MG63 (cell line): ENCODE data around the gene EIF6. TPM values are rescaled to one million over a fixed set of nuclear protein-coding genes. Genes with fewer than 3 reads are reported as not detected.
A peak's percentile ranks its signal among the peaks of the same experiment; 100 is the strongest.

Source experiments
- DNase-seq: peaks from one replicate; pipeline ENCODE4 v3.0.0-alpha.2; 2020
- H3K27me3 ChIP-seq: fragments of 250-450 bp; sonication (Bioruptor Pico); 2 replicates; pipeline ENCODE4 v1.5.1; 2020; ENCODE audit warnings: mild to moderate bottlenecking, moderate library complexity
- H3K36me3 ChIP-seq: fragments of 250-450 bp; sonication (Bioruptor Pico); 2 replicates; pipeline ENCODE4 v1.5.1; 2020; ENCODE audit warnings: mild to moderate bottlenecking, moderate library complexity
- H3K4me3 ChIP-seq: fragments of 250-450 bp; sonication (Bioruptor Pico); 2 replicates; pipeline ENCODE4 v1.5.1; 2020; ENCODE audit warnings: mild to moderate bottlenecking, moderate library complexity
- H3K9me3 ChIP-seq: fragments of 250-450 bp; sonication (Bioruptor Pico); 2 replicates; pipeline ENCODE4 v1.5.1; 2020; ENCODE audit warnings: mild to moderate bottlenecking, moderate library complexity
- total RNA-seq: library from RNA; depleted of rRNA; stranded (reverse); fragments of >200 nt; shearing (Covaris generic); gene quantifications from 2 replicates; pipeline ENCODE4 v1.2.3, GENCODE V29; 2014; ENCODE audit warnings: low replicate concordance

The EIF6 gene
- total RNA-seq, 1 experiment from 2014 or later, result 491 TPM

DNA sequence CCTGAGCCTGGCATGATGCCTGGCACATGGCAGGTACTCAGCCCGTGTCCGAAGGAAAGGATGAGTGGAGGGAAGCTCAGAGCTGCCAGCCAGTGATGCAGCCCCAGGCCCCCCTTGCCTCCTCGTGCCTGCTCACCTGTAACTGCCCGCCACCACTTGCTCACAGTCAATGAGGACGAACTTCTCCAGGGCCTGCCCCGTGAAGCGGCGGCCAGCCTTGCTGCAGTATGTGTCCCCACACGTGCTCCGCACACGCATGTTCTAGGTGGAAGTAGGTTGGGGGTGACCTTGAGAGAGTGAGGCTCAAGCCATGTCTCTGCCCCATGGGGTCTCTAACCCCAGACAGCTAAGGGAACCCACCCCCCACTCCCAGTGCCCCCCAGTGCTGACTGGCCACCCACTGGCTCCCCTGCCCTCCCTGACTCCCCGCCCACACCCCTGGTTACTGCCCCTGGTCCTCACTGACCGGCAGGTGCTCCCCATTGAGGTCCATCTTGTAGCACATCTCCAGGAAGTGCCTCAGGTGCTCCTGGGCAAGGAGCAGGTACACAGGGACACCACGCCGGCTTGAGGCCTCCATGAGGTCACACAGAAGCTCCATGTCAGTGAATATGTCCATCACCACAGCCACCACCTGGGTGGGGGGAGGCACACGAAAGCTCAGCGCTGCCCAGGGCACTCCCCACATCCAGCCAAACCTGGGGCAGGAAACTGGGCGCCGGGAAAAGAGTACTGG is 3.9 kb upstream of the EIF6 start:
- no peak for DNase-seq
- Histone ChIP-seq H3K27me3 (no peaks in the 10 kb centered on the region), H3K9me3 (no peaks in the 10 kb centered on the region), H3K4me3 (no peak overlapping the region), H3K36me3 (peaks cover 10% of the 10 kb centered on the region)

DNA sequence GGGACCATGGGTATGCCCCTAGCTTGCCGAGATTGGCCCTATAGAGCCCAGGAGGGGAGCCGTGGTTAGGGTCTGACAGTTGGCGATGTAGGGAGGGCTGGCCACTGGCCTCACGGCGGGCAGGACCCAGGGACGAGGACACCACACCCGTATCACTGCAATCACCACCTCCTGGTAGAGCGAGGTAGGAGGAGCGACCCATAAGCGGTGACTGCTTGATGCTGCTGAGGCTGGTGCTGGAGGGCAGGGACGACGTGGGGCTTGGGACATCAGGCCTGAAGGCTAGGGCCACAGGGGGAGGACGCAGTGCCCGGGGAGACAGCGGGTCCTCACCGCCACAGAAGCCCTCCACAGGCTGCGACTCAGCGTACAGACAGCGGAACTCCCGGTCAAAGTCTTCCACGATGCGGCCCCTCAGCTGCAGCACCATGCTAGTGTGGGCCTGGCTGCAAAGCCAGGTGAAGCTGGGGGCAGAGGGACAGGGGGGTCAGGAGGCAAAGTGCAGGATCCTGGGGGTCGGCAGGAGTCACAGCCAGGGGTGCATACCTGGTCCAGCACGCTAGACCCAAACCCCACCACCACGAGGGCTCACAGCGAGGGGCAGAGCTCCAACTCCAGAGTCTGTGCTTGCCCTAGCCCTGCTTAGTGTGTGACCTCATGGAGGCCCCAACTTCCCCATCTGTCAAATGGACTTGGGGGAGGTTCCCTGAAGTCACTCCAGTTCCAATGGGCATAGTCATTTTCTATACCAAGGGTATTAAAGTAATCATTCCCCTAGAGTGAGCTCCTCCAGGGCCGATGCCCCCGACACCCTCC is 3.1 kb upstream of the EIF6 start:
- H3K36me3 ChIP-seq, result peaks cover 18% of the 10 kb centered on the region
- no peaks in the 10 kb centered on the region for H3K9me3 ChIP-seq
- DNase-seq, result no peak
- H3K27me3 ChIP-seq, result no peaks in the 10 kb centered on the region
- no peak overlapping the region for H3K4me3 ChIP-seq

DNA sequence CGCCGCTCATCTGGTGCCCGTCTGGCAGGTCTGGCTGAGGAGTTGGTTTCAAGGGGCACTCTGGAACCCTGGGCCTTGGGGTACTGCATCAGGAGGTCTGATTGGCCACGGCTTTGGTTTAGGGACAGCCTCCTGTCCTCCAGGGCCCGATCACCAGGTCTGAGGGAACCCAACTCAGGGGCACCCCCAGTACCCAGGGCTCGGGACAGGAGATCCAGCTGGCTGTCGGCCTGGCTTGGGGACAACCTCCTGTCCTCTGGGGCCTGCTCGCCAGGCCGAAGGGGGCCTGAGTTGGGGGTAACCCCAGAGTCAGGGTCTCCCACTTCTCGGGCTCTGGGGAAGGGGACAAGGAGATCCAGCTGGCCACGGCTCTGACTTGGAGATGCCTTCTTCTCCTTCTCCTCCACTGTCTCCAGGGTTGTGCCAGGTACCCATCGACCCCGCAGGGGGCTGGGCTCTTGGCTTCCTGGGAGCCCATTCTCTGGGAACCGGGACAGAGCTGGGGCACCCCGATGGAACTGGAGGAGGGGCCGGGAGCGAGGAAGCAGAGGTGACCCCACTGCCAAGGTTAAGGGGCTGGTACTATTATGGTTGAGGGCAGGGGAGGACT is 2.4 kb upstream of the EIF6 start:
- DNase-seq, result no peak
- Histone ChIP-seq H3K4me3 (no peak overlapping the region), H3K9me3 (no peaks in the 10 kb centered on the region), H3K27me3 (no peaks in the 10 kb centered on the region), H3K36me3 (peaks cover 25% of the 10 kb centered on the region)

DNA sequence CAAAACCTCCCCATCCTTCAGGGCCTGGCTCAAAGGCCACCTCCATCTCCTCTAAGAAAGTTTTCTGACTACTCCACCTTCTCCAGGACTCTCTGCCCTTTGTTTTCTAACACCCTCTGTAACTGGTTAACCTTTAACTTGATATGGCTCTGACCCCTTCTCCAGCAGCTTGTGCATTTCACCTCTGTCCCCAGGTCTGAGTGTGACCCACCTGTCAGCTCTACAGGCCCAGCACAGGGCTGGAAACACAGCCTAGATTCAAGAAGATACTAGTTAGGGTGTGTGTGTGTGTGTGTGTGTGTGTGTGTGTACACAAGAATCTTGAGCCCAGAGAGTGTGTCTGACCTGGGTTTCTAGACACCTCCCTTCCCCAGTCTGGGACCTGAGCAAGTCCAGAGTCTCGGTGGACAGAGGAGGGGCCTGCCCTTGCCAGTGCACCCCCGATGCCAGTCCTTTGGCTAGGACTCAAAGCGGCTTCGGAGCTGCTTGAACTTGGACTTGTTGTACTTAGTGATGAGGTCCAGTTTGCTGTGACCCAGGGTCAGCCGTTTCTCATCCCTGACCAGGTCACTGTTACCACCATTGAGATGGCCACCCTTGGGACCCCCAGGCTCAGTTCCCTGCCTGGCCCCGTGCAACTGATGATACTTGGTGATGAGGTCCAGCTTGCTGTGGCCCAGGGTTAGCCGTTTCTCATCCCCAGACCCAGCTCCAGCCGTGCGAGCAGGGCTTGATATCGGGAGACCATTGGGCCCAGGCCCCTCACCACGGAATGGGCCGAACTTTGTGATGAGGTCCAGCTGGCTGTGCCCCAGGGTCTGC is 1.7 kb upstream of the EIF6 start:
- H3K9me3 ChIP-seq, result no peaks in the 10 kb centered on the region
- H3K36me3 ChIP-seq, result peaks cover 32% of the 10 kb centered on the region
- no peak for DNase-seq
- H3K27me3 ChIP-seq, result no peaks in the 10 kb centered on the region
- H3K4me3 ChIP-seq, result no peak overlapping the region

DNA sequence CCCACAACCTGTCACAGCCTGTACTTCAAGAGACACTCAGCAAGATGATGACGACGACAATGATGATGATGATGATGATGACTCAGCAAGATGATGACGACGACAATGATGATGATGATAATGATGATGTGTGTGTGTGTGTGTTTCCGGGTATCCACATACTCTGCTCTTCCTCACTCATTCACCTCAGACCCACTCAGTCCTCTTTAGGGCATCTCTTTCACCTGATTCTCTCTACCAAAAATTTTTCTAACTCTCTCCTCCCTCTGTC is 1.2 kb upstream of the EIF6 start:
- DNase-seq, result no peak
- H3K4me3 ChIP-seq, result peak overlapping the region; percentile 81; the same call in 1 of the 2 replicates
- no peaks in the 10 kb centered on the region for H3K27me3 ChIP-seq
- no peaks in the 10 kb centered on the region for H3K9me3 ChIP-seq
- peaks cover 38% of the 10 kb centered on the region for H3K36me3 ChIP-seq

DNA sequence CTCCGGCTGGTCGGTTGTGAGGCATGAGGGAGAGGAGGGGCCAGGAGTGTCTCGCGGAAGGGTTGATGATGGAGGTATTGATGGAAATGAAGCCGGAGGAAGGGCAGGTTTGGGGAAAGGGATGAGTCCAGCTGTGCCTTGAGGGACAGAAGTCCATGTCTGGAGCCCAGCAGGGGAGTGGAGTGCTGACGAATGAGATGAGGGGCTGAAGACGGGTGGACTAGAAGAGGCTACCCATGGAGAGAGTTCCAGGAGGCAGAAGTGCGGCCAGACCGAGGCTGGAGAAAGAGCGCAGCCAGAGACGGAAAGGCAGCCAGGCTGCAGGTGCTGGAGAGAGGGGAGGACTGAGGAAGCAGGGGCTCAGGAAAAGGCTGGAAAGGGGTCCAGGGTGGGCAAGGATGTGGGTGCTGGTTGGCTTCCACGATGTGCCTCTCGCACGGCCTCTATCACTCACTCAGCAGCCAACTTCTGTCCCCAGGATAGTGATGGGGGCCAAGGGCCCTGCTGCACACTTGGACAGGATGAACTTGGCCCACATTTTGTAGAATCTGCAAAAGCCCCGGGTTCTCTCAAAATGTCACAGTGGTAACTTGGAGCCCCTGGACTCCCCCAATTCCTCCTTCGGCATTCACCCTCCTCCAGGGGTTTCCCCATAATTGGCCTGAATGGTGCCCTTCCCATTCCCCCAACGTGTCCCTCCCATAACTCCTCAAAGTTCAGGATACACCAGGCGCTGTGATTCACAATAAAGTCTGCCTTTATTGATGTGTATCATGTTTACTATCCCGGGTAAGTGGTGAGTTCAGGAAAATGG is 627 bp upstream of the EIF6 start:
- H3K36me3 ChIP-seq, result peaks cover 43% of the 10 kb centered on the region
- DNase-seq, result no peak
- H3K27me3 ChIP-seq, result no peaks in the 10 kb centered on the region
- H3K4me3 ChIP-seq, result peak overlapping the region; percentile 81
- no peaks in the 10 kb centered on the region for H3K9me3 ChIP-seq

DNA sequence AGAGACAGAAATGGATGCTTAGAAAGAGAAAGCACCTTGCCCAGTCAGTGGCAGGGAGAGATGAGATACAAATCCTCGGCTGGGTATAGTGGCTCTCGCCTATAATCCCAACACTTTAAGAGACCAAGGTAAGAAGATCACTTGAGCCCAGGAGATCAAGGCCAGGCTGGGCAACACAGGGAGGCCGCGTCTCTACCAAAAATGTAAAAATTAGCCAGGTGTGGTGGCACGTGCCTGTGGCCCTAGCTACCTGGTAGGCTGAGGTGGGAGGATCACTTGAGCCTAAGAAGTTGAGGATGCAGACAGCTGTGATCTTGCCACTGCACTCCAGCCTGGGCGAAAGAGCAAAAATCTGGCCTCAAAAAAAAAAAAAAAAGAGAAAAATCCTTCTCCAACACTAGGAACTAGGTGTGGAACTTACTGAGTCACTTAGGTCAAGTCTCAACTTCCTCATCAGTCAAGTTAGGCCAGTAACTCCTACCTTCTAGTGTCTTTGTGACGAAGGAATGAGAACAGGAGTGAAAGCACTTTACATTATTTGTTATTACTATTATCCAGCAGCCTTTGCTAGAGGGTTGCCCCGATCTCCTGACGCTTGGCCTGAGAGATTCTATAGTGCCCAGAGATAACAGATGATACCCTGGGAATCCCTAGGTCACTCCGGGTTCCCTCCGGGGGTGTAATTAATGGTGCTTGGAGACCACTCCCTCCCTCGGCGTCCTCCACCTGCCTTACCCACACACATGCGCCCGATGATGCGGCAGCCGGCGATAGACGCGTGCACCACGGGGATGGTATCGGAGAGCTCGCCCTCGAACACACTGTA is 918 bp downstream of the EIF6 start:
- H3K27me3 ChIP-seq, result no peaks in the 10 kb centered on the region
- H3K9me3 ChIP-seq, result no peaks in the 10 kb centered on the region
- H3K36me3 ChIP-seq, result peaks cover 59% of the 10 kb centered on the region
- peak overlapping the region; percentile 81 for H3K4me3 ChIP-seq
- no peak for DNase-seq

DNA sequence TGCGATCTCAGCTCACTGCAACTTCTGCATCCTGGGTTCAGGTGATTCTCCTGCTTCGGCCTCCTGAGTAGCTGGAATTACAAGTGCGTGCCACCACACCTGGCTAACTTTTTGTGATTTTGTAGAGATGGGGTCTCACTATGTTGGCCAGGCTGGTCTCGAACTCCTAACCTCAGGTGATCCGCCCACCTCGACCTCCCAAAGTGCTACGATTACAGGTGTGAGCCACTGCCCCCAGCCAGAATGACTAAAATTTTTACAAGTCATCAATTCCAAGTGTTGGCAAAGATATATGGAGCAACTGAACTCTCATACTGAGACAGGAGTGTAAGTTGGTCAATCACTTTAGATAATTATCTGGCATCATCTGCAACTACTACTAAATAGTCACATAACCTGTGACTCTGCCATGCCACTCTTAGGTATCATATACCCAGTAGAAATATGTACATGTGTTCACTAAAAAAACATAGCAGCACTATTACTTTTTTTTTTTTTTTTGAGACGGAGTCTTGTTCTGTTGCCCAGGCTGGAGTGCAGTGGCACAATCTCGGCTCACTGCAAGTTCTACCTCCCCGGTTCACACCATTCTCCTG is 3.0 kb downstream of the EIF6 start:
- Histone ChIP-seq H3K27me3 (no peaks in the 10 kb centered on the region), H3K9me3 (no peaks in the 10 kb centered on the region), H3K4me3 (no peak overlapping the region), H3K36me3 (peaks cover 77% of the 10 kb centered on the region)
- no peak for DNase-seq

DNA sequence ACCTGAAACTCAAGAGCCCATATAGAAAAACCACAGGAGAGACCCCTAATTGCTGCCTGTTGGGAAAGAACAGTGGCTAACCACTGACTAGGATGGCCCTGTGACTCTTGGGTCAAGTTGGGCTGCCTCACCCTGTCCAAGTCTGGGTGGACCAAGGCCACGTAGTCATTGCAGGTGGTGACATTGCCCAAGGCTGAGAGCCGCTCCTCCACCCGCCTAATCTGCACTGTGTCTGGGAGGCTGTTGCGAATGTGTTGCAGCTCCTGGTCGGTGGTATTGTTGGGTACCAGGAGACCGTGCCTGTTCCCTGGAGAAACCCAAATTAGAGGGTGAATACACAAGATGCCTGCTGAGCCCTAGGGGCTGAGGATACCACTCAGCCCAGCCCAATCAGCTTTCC is 4.0 kb downstream of the EIF6 start:
- DNase-seq, result no peak
- H3K27me3 ChIP-seq, result no peaks in the 10 kb centered on the region
- H3K4me3 ChIP-seq, result no peak overlapping the region
- no peaks in the 10 kb centered on the region for H3K9me3 ChIP-seq
- peaks cover 85% of the 10 kb centered on the region for H3K36me3 ChIP-seq

DNA sequence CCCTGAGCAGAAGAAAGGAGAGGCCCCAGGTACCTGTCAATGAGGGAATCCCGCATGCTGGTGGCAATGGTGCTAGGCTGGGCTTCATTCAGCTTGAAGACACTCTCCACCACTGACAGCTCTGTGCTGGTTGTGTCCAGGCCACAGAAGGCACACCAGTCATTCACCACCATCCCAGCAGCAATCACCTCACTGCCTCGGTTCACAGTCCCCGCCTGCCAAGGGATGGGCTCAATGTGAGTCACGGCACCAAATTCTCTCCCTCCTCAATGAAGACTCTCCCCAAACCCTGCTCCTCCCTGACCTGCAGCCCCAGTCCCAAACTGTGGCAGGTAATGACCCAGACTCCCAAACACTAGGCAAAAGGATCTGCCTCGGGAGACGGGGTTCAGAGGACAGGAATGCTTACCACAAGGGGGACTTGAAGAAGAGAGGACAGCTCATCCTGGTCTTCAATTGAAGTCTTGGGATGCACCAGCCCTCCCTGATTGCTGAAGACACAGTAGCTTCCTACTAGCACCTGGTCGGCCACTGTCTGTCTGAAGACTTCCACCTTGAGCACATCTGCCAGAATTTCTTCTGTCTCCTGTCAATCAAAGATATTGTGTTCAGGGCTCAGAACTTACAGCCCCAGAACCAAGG is 4.9 kb downstream of the EIF6 start:
- no peak for DNase-seq
- H3K36me3 ChIP-seq, result peaks cover 90% of the 10 kb centered on the region
- no peaks in the 10 kb centered on the region for H3K27me3 ChIP-seq
- H3K9me3 ChIP-seq, result no peaks in the 10 kb centered on the region
- no peak overlapping the region for H3K4me3 ChIP-seq

DNA sequence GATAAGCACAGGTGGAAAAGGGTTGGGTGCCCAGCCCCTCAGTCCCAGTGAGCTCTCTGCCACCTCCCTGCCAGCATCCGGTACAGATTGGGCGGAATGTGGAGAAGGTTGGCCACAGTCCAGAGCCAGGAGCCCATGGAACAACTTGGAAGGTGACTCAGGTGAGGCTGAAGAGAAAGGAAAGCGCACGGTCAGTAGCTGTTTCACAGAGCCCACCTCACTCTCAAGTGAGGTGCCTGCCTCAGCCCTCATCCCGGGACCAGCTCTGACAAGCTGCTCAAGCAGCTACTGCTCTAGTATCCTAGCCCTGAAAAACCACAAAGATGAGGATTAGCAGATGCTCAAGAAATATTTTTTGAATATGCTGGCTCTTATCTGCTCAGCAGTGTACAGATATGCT is 5.5 kb downstream of the EIF6 start:
- Histone ChIP-seq H3K4me3 (no peak overlapping the region), H3K9me3 (no peaks in the 10 kb centered on the region), H3K27me3 (no peaks in the 10 kb centered on the region), H3K36me3 (peaks cover 89% of the 10 kb centered on the region)
- DNase-seq, result no peak

DNA sequence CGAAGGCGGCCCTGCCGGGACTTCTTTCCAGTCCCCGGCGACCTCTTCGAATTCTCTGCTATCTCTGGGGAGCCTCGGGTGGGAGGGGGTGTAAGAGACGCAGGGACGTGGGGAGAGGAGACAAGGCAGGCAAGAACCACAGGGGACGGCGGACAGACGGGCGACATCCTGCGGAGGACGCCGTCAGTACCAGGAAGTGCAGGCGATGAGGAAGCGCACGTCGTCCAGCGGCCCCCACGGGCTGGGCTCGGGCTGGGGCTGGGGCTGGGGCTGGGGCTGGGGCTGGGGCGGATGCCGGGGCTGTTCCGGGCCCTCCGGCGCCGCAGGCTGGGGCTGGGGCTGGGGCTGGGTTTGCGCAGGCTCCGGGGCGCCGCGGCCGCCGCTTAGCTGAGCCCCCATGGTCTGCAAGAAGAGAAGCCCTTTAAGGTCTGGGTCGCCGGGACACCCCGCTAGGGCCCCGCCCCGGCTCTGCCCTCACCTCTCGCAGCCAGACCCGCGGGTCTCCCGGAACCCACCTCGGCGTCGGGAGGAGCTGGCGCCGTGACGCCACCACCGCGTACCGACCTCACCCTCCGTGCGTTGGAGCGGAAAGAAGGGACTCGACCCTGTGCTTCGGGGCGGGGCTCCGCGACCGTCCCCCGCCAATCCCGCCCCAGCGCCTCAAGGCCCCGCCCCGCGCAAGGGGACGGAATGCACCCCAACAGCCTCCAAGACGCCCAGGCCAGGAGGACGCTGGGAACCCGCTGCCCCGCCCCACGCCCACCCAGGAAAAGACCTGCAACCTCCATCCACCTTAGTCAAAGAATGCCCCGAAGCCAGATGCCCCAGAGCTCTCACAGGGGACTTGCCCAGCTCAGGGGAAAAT is 6.8 kb downstream of the EIF6 start, which contains the start of gene MMP24OS:
Gene MMP24OS, minus strand, starts transcription at position 592 of the 865 bp plus-strand sequence. Its CDS starts 193 bp downstream, at position 399.
- H3K36me3 ChIP-seq, result peaks cover 79% of the 10 kb centered on the region
- peak; percentile 90 for DNase-seq
- peak within 1 kb of the TSS; percentile 64 for H3K4me3 ChIP-seq
- H3K27me3 ChIP-seq, result no peaks in the 10 kb centered on the region
- H3K9me3 ChIP-seq, result no peaks in the 10 kb centered on the region

DNA sequence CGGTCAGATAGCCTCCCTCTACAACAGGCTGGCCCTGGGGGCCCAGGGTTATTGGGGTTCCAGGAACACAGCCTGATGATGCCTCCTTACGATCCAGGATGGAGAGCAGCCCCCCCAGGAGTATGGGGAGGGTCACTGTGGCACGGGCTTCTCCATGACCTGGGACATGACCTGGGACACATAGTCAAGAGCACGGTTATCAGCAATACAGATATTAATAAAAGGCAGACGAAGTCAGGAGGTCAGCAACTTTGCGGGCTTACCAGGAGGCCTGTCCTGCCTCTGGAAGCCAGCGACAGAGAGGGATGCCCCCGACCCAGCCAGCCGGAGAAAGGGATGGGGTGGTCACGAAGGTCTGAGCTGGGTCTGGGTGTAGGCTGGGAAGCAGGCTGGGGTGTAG is 7.4 kb downstream of the EIF6 start:
- no peak for DNase-seq
- Histone ChIP-seq H3K27me3 (no peaks in the 10 kb centered on the region), H3K9me3 (no peaks in the 10 kb centered on the region), H3K36me3 (peaks cover 75% of the 10 kb centered on the region), H3K4me3 (peak overlapping the region; percentile 64)

DNA sequence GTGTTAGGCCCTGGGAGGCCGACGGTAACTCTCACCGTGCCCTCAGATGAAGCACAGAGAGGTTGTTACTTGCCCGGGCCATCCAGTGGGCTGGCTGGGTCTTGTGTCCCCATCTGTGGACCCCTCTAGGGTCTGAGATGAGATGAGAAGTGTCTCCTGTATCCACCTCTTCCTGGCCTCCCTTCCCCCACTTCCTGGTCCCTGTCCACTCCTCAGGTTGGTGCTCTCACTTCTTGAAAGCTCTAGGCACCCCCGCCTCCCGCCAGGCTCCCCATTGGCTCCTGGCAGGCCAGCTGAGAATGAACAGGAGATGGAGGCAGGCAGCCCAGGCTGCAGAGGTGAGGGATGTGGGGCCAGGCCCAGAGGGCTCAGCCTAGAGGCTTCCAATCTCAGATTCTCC is 8.2 kb downstream of the EIF6 start:
- no peak for DNase-seq
- H3K9me3 ChIP-seq, result no peaks in the 10 kb centered on the region
- no peaks in the 10 kb centered on the region for H3K27me3 ChIP-seq
- peak overlapping the region; percentile 64; the same call in 1 of the 2 replicates for H3K4me3 ChIP-seq
- peaks cover 73% of the 10 kb centered on the region for H3K36me3 ChIP-seq
